ENCODE data around the gene POLR3C.

GRCh38 chr1:145871994-145872924, 48.3 kb downstream of the POLR3C start:
- 0 out of 4 replicates have a peak, but pooled peaks have one; percentile 2 to 13 for TF ChIP-seq CTCF (conservative IDR thresholded peaks at IDR 0.05; ENCODE audit: low read depth in 2 of 2)
- no peak for TF ChIP-seq EZH2phosphoT487 (IDR thresholded peaks at IDR 0.05; ENCODE audit: unreplicated experiment)
- TF ChIP-seq REST (IDR thresholded peaks at IDR 0.05; ENCODE audit: unreplicated experiment): no peak
- TF ChIP-seq POLR2AphosphoS5 (IDR thresholded peaks at IDR 0.05; ENCODE audit: low read depth): peak; percentile 38; the same call in 1 of the 2 replicates
- no peak for TF ChIP-seq STAT1 (IDR thresholded peaks at IDR 0.05; ENCODE audit: unreplicated experiment)
- TF ChIP-seq EZH2 (IDR thresholded peaks at IDR 0.05; ENCODE audit: low read depth, unreplicated experiment): no peak
- TF ChIP-seq JUNB (IDR thresholded peaks at IDR 0.05; ENCODE audit: unreplicated experiment): no peak
- no peak for TF ChIP-seq ZNF114 (CRISPR knock-in tag; IDR thresholded peaks at IDR 0.05)
- no peak for TF ChIP-seq ETS1 (IDR thresholded peaks at IDR 0.05)
- TF ChIP-seq ZNF462 (CRISPR knock-in tag; IDR thresholded peaks at IDR 0.05): no peak
- no peak for TF ChIP-seq NANOG (IDR thresholded peaks at IDR 0.05; ENCODE audit: borderline replicate concordance)
- no peak for TF ChIP-seq CREB1 (CRISPR knock-in tag; IDR thresholded peaks at IDR 0.05; ENCODE audit: low read depth)
- TF ChIP-seq ZNF331 (CRISPR knock-in tag; IDR thresholded peaks at IDR 0.05; ENCODE audit: low read depth): no peak

Data from GM23338 (cell line).